ENCODE results near the gene CDH23. TPM values are rescaled to one million over a fixed set of nuclear protein-coding genes. Genes with fewer than 3 reads are reported as not detected.

CDH23 gene
- total and polyA plus RNA-seq, 9 of the 15 experiments (the other 6 are each of a cell fraction or from before 2014, with no cell fraction given) = 0.18 to 1.2 (median 0.47) TPM

DNA sequence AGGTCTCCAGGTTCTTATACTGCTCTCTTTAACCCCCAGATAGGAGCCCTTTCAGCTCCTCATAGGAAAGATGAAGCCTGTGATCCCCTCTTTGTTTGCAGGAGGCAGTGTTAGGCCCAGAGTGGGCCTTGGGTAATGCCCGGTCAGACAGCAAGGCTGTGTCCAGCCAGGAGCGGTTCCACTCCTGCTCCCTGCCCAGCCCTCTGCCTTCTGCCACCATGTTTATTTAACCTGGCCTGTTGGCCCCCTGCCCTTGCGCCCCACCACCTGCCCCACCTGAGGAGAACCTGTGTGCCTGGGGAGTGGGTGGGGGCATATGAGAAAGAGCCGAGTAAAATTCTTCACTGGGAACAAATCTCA, 24.3 kb downstream of the CDH23 start:
- Histone ChIP-seq H4K20me1 (replicated peaks; ENCODE audit: control insufficient read depth, insufficient read depth, low read length) (peaks cover 4% of the 10 kb centered on the region; the same call in 1 of the 2 replicates), H3K27ac (ENCODE audit: extremely low read depth, low read depth, low read length) (no peak overlapping the region), H2AFZ (ENCODE audit: low read depth, low read length) (no peak overlapping the region), H3K27me3 (ENCODE audit: control insufficient read depth in 2 of 2, insufficient read depth in 2 of 2, low read length in 2 of 2) (peaks cover 14 to 25% of the 10 kb centered on the region in 2 experiments; a peak in 4 of 5 replicates), H3K36me3 (ENCODE audit: control insufficient read depth, insufficient read depth, low read length) (no peaks in the 10 kb centered on the region), H3K9me1 (ENCODE audit: control insufficient read depth, insufficient read depth, low read length) (no peaks in the 10 kb centered on the region), H3K4me3 (no peak overlapping the region), H3K79me2 (ENCODE audit: control insufficient read depth, insufficient read depth, low read length) (no peaks in the 10 kb centered on the region), H3K9me3 (replicated peaks; ENCODE audit: control insufficient read depth, insufficient read depth, low read depth, low read length) (no peaks in the 10 kb centered on the region), H3K4me1 (replicated peaks in 1 of 2; ENCODE audit: control insufficient read depth in 2 of 2, insufficient read depth in 2 of 2, low read length in 2 of 2) (no peaks in the 10 kb centered on the region), H3K4me2 (ENCODE audit: insufficient read depth, low read length) (no peak overlapping the region), H3K9ac (ENCODE audit: insufficient read depth in 1 of 2, low read depth in 2 of 2, low read length in 2 of 2) (no peak overlapping the region)
- ATAC-seq = no peak
- WGBS (ENCODE audit: insufficient coverage, low coverage, missing lambda C conversion rate) = 7% methylated on average over 4 of the region's 4 CpGs
- BruUV-seq (replicated peaks) = no TSS peak
- intact Hi-C loops (cut with micrococcal nuclease) (no loop called here), in situ Hi-C loops (cut with MboI) (no loop called here)
- POLR2A ChIA-PET = interaction anchor here (0.6 kb wide), 2 partner anchors 109 to 112 kb away, joined by 4 read pairs; no protein-coding TSS in a partner anchor
- no peak for DNase-seq (ENCODE audit: extremely low read depth in 1 of 4, low spot score in 3 of 4)
- TF ChIP-seq MCM7 (IDR thresholded peaks at IDR 0.05) (no peak), HNRNPL (IDR thresholded peaks at IDR 0.05; ENCODE audit: low read depth, low read length) (no peak), NFXL1 (CRISPR knock-in tag; IDR thresholded peaks at IDR 0.05) (no peak), ZNF41 (CRISPR knock-in tag; conservative IDR thresholded peaks at IDR 0.05) (no peak), ZFX (CRISPR knock-in tag; IDR thresholded peaks at IDR 0.05) (no peak), CBX1 (IDR thresholded peaks at IDR 0.05; ENCODE audit: low read depth) (no peak)
- TF ChIP-seq, protein P1, sequence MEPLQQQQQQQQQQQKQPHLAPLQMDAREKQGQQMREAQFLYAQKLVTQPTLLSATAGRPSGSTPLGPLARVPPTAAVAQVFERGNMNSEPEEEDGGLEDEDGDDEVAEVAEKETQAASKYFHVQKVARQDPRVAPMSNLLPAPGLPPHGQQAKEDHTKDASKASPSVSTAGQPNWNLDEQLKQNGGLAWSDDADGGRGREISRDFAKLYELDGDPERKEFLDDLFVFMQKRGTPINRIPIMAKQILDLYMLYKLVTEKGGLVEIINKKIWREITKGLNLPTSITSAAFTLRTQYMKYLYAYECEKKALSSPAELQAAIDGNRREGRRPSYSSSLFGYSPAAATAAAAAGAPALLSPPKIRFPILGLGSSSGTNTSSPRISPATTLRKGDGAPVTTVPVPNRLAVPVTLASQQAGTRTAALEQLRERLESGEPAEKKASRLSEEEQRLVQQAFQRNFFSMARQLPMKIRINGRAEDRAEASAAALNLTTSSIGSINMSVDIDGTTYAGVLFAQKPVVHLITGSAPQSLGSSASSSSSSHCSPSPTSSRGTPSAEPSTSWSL (CRISPR knock-in tag; IDR thresholded peaks at IDR 0.05; ENCODE audit: borderline replicate concordance) = no peak
- no peak for FAIRE-seq
- CTCF ChIA-PET (ENCODE audit: low intra/inter-chr PET ratio) = no interaction called here
